GM23248 (cell line): ENCODE data around the gene ACAT2.

Source experiments
- EZH2 ChIP-seq: fragments of 200-600 bp; sonication (generic); IDR thresholded peaks from 2 replicates; pipeline ENCODE4 v1.6.1; 2018; ENCODE audit warnings: antibody characterized with exemption, mild to moderate bottlenecking; ENCODE audit not compliant: insufficient read depth, poor library complexity, severe bottlenecking
- EZH2phosphoT487 ChIP-seq: fragments of 200-600 bp; sonication (generic); IDR thresholded peaks from 2 replicates; pipeline ENCODE4 v1.6.1; 2018; ENCODE audit warnings: antibody characterized with exemption, moderate library complexity, mild to moderate bottlenecking, low read depth; ENCODE audit not compliant: insufficient read depth

DNA sequence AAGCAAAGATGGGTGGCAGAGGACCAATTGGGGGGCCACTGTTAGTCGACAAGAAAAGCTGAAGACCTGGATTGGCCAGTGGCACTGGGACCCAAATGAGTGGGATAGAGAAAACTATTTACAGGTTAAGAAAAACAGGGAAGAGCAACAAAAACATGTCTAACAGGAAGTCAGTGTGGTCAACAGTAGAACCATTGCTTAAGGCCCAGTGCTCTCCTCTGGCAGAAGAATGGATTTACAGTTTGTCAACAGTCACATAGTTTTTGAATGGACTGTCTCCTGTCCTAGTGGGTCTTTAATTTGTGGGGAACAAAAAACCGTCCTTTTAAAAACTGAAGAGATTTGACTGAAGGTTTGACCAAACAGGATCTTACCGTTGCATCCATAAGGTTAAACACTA, 46.7 kb upstream of the ACAT2 start:
- TF ChIP-seq EZH2 (no peak), EZH2phosphoT487 (no peak)
